ENCODE results near the gene HIF1AN. TPM values are rescaled to one million over a fixed set of nuclear protein-coding genes. Genes with fewer than 3 reads are reported as not detected.

The HIF1AN gene
- total and polyA plus RNA-seq, 2 donors from 2014 or later, result 10.9 to 40.6 TPM

GRCh38 chr10:100502926-100503494 lies 32.7 kb upstream of the HIF1AN start:
- no peak for DNase-seq

GRCh38 chr10:100504096-100504495 lies 31.6 kb upstream of the HIF1AN start:
- Histone ChIP-seq H3K36me3 (ENCODE audit: control insufficient read depth in 2 of 3, insufficient read depth in 3 of 3, low read length in 3 of 3) (peaks cover 0 to 30% (median 12%) of the 10 kb centered on the region in 3 donors), H3K9me3 (ENCODE audit: control insufficient read depth in 2 of 3, insufficient read depth in 1 of 3, low read length in 3 of 3) (no peaks in the 10 kb centered on the region), H3K27ac (ENCODE audit: low read depth in 2 of 2, low read length in 2 of 2) (no peak overlapping the region), H3K27me3 (ENCODE audit: control insufficient read depth, insufficient read depth, low read length) (no peaks in the 10 kb centered on the region), H3K4me3 (ENCODE audit: low read length in 3 of 3) (no peak overlapping the region), H3K4me1 (ENCODE audit: control insufficient read depth in 2 of 3, insufficient read depth in 2 of 3, low read depth in 1 of 3, low read length in 3 of 3) (no peaks in the 10 kb centered on the region), H3K9ac (ENCODE audit: low read length in 3 of 3) (no peak overlapping the region)
- TF ChIP-seq CTCF (IDR thresholded peaks at IDR 0.05; ENCODE audit: borderline replicate concordance, extremely low read depth, insufficient read depth), result no peak
- no peak for FAIRE-seq
- DNase-seq, result peak in 2 of 5 donors; percentile 55 to 78
- intact Hi-C loops (cut with DNase I), result no loop called here

More at GRCh38 chr10:100502926-100503494, 32.7 kb upstream of the HIF1AN start:
- Histone ChIP-seq H3K4me3 (ENCODE audit: low read length in 3 of 3) (no peak overlapping the region), H3K36me3 (ENCODE audit: control insufficient read depth in 2 of 3, insufficient read depth in 3 of 3, low read length in 3 of 3) (peaks cover 0 to 41% (median 12%) of the 10 kb centered on the region in 3 donors), H3K9ac (ENCODE audit: low read length in 3 of 3) (no peak overlapping the region), H3K4me1 (ENCODE audit: control insufficient read depth in 2 of 3, insufficient read depth in 2 of 3, low read depth in 1 of 3, low read length in 3 of 3) (no peaks in the 10 kb centered on the region), H3K9me3 (ENCODE audit: control insufficient read depth in 2 of 3, insufficient read depth in 1 of 3, low read length in 3 of 3) (no peaks in the 10 kb centered on the region), H3K27me3 (ENCODE audit: control insufficient read depth, insufficient read depth, low read length) (no peaks in the 10 kb centered on the region), H3K27ac (ENCODE audit: low read depth in 2 of 2, low read length in 2 of 2) (no peak overlapping the region)
- FAIRE-seq, result no peak
- no peak for TF ChIP-seq CTCF (IDR thresholded peaks at IDR 0.05; ENCODE audit: borderline replicate concordance, extremely low read depth, insufficient read depth)
- intact Hi-C loops (cut with DNase I), result no loop called here

GRCh38 chr10:100505164-100505563 lies 30.6 kb upstream of the HIF1AN start:
- DNase-seq, result no peak
- Histone ChIP-seq H3K4me3 (ENCODE audit: low read length in 3 of 3) (no peak overlapping the region), H3K36me3 (ENCODE audit: control insufficient read depth in 2 of 3, insufficient read depth in 3 of 3, low read length in 3 of 3) (peaks cover 0 to 23% (median 10%) of the 10 kb centered on the region in 3 donors), H3K27me3 (ENCODE audit: control insufficient read depth, insufficient read depth, low read length) (no peaks in the 10 kb centered on the region), H3K27ac (ENCODE audit: low read depth in 2 of 2, low read length in 2 of 2) (no peak overlapping the region), H3K9ac (ENCODE audit: low read length in 3 of 3) (no peak overlapping the region), H3K9me3 (ENCODE audit: control insufficient read depth in 2 of 3, insufficient read depth in 1 of 3, low read length in 3 of 3) (no peaks in the 10 kb centered on the region), H3K4me1 (ENCODE audit: control insufficient read depth in 2 of 3, insufficient read depth in 2 of 3, low read depth in 1 of 3, low read length in 3 of 3) (peaks cover 0 to 2% (median 0%) of the 10 kb centered on the region in 3 donors)
- TF ChIP-seq CTCF (IDR thresholded peaks at IDR 0.05; ENCODE audit: borderline replicate concordance, extremely low read depth, insufficient read depth), result no peak
- FAIRE-seq, result no peak
- intact Hi-C loops (cut with DNase I), result no loop called here
